ENCODE results near the gene COL23A1.

The COL23A1 gene

GRCh38 chr5:178361657-178362445 lies 228.3 kb downstream of the COL23A1 start:
- TF ChIP-seq CTCF (IDR thresholded peaks at IDR 0.05; ENCODE audit: borderline replicate concordance, control extremely low read depth, extremely low read depth, insufficient read depth, missing control alignments) = no peak
- in situ Hi-C loops (cut with MboI; ENCODE audit: low sequenced_read_pairs, unreplicated experiment) = no loop called here
- DNase-seq (ENCODE audit: low spot score) = no peak

DNA sequence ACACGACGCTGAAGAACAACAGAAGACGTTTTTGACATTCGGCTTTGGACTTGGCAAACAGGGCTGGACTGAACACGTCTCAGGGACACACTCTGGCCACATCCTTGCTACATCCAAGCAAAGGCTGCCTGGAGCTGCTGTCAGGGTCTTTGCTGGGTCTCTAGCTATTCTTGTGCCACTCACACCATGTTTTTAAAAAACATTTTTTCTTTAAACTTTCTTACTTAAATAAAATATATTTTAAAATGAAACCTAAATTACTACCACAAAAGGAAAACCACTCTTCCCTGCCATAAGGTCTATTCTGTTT lies 229.3 kb downstream of the COL23A1 start:
- in situ Hi-C loops (cut with MboI; ENCODE audit: low sequenced_read_pairs, unreplicated experiment) = no loop called here
- TF ChIP-seq CTCF (IDR thresholded peaks at IDR 0.05; ENCODE audit: borderline replicate concordance, control extremely low read depth, extremely low read depth, insufficient read depth, missing control alignments) = no peak
- DNase-seq (ENCODE audit: low spot score) = no peak

DNA sequence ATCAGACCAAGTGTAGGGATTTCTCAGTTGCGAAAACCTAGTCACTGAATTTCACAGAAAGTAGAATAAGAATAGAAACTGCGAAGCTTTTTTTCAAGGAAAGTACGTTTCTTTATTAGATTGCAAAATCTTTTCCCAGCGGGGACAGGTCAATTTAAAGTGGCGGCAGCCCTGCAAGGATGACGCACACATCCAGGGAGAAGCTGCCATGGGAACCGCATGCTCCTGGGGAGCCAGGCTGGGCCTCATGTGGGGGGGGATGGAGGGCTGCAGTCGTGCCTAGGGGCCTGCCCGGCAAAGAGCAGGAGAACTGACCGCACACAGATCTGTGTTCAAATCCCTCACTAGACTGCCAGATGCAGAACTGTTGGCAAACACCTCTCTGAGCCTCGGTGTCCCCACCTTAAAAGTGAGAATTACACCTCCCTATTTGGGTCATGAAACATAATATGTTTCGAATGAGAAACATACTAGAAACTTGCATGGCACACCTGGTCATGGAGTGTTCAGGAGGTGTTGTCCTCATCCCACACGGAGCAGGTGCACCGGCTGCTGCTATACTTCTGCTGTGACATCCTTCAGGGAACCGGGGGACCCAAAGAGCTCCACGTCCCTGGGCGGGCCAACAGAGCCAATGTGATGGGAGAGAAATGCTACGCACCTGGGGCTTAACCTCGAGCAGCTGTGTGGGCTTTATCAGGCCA lies 229.8 kb downstream of the COL23A1 start:
- no peak for DNase-seq (ENCODE audit: low spot score)

DNA sequence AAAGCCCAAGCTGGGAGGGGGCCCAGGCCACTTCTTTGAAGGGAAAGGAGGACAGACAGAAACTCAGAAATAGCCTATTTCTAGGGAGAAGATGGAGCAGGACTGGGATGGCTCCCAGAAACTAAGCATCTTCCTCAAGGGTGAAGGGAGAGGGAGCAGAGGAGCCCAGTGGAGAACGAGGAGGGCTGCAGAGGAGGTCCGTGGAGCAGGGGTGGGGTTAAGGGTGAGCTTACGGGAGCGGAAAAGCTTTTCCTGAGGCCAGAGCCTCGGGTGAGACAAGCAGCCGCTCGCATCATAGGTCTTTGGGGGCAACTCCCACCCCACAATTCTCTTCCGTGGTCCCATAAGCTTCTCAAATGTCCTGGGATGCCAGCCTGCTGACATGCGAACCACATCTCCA lies 230.5 kb downstream of the COL23A1 start:
- TF ChIP-seq CTCF (IDR thresholded peaks at IDR 0.05; ENCODE audit: borderline replicate concordance, control extremely low read depth, extremely low read depth, insufficient read depth, missing control alignments) = no peak
- in situ Hi-C loops (cut with MboI; ENCODE audit: low sequenced_read_pairs, unreplicated experiment) = no loop called here
- no peak for DNase-seq (ENCODE audit: low spot score)

More for the DNA sequence above, 229.8 kb downstream of the COL23A1 start:
- TF ChIP-seq CTCF (IDR thresholded peaks at IDR 0.05; ENCODE audit: borderline replicate concordance, control extremely low read depth, extremely low read depth, insufficient read depth, missing control alignments) = no peak
- in situ Hi-C loops (cut with MboI; ENCODE audit: low sequenced_read_pairs, unreplicated experiment) = no loop called here

GRCh38 chr5:178357678-178358077 lies 232.5 kb downstream of the COL23A1 start:
- no peak for DNase-seq (ENCODE audit: low spot score)
- in situ Hi-C loops (cut with MboI; ENCODE audit: low sequenced_read_pairs, unreplicated experiment) = no loop called here
- TF ChIP-seq CTCF (IDR thresholded peaks at IDR 0.05; ENCODE audit: borderline replicate concordance, control extremely low read depth, extremely low read depth, insufficient read depth, missing control alignments) = no peak

DNA sequence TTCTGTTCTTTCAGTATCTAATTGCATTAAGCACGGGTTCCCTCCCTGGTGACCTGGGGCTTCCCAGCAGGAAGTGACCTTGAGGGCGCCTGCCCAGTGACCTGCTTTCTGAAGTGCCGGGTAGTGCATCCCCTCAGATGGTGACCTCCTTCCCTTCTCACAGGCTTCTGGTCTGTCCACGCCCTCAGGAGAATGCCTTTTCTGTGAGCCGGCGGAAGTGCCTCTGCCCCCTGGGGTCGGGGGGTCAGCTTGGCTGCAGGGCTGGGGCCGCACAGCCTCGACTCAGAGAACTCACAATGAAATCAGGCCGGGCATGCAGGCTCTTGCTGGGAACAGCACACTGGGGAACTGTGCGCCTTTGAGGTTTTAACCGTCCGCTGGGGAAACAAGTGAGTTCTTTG lies 233.1 kb downstream of the COL23A1 start:
- in situ Hi-C loops (cut with MboI; ENCODE audit: low sequenced_read_pairs, unreplicated experiment) = no loop called here
- TF ChIP-seq CTCF (IDR thresholded peaks at IDR 0.05; ENCODE audit: borderline replicate concordance, control extremely low read depth, extremely low read depth, insufficient read depth, missing control alignments) = no peak
- DNase-seq (ENCODE audit: low spot score) = no peak
